ENCODE measurements around the gene OBP2A. TPM values are rescaled to one million over a fixed set of nuclear protein-coding genes. Genes with fewer than 3 reads are reported as not detected.
"Not testable (repeated sequence)": the region's sequence is repeated elsewhere in the genome, so short reads cannot be mapped to it uniquely, and the experiment has no call there.

The OBP2A gene
- 0.53 TPM in 1 of 2 replicates, not detected in the other for total RNA-seq
- not detected in 2 replicates for polyA plus RNA-seq

GRCh38 chr9:135545646-135546176 is at the start of gene OBP2A:
OBP2A (plus strand) TSS chr9:135546126; CDS start chr9:135546181, 55 bp downstream.
- H3K27ac ChIP-seq; H3K4me3 ChIP-seq; H3K36me3 ChIP-seq; H3K27me3 ChIP-seq; H3K4me1 ChIP-seq (ENCODE audit: low read depth); DNase-seq (ENCODE audit: low read depth in 1 of 2, low spot score in 1 of 2); H3K9me3 ChIP-seq (ENCODE audit: low read depth): not testable (repeated sequence)

- Histone ChIP-seq H3K4me3 (no peak overlapping the region), H3K27me3 (no peaks in the 10 kb centered on the region), H3K4me1 (ENCODE audit: low read depth) (peaks cover 11% of the 10 kb centered on the region), H3K9me3 (ENCODE audit: low read depth) (no peaks in the 10 kb centered on the region), H3K27ac (no peak overlapping the region), H3K36me3 (no peaks in the 10 kb centered on the region)
- DNase-seq (ENCODE audit: low read depth in 1 of 2, low spot score in 1 of 2) = no peak
- TF ChIP-seq CTCF (IDR thresholded peaks at IDR 0.05; ENCODE audit: low read depth, low read length) = no peak
Observed at GRCh38 chr9:135498381-135499126, 47.4 kb upstream of the OBP2A start.

- Histone ChIP-seq H3K4me1 (ENCODE audit: low read depth) (peaks cover 11% of the 10 kb centered on the region), H3K36me3 (peaks cover 6% of the 10 kb centered on the region), H3K27me3 (no peaks in the 10 kb centered on the region), H3K9me3 (ENCODE audit: low read depth) (no peaks in the 10 kb centered on the region), H3K4me3 (peak overlapping the region; percentile 69), H3K27ac (peak overlapping the region; percentile 58)
- peak; percentile 95 to 97 for DNase-seq (ENCODE audit: low read depth in 1 of 2, low spot score in 1 of 2)
- TF ChIP-seq CTCF (IDR thresholded peaks at IDR 0.05; ENCODE audit: low read depth, low read length) = no peak
Observed at GRCh38 chr9:135499326-135500070, 46.4 kb upstream of the OBP2A start.

- peak overlapping the region; percentile 58 for H3K27ac ChIP-seq
- H3K27me3 ChIP-seq = no peaks in the 10 kb centered on the region
- peak overlapping the region; percentile 69 for H3K4me3 ChIP-seq
- no peak for TF ChIP-seq CTCF (IDR thresholded peaks at IDR 0.05; ENCODE audit: low read depth, low read length)
- peaks cover 10% of the 10 kb centered on the region for H3K36me3 ChIP-seq
- no peaks in the 10 kb centered on the region for H3K9me3 ChIP-seq (ENCODE audit: low read depth)
- peaks cover 11% of the 10 kb centered on the region for H3K4me1 ChIP-seq (ENCODE audit: low read depth)
- no peak for DNase-seq (ENCODE audit: low read depth in 1 of 2, low spot score in 1 of 2)
Observed at GRCh38 chr9:135500071-135500524, 45.8 kb upstream of the OBP2A start.

- DNase-seq (ENCODE audit: low read depth in 1 of 2, low spot score in 1 of 2) = peak; percentile 92 to 96
- TF ChIP-seq CTCF (IDR thresholded peaks at IDR 0.05; ENCODE audit: low read depth, low read length) = peak; percentile 85
- H3K27me3 ChIP-seq = no peaks in the 10 kb centered on the region
Observed at GRCh38 chr9:135500525-135501260, 45.2 kb upstream of the OBP2A start, which contains the start of gene MRPS2. MRPS2 (plus strand) TSS chr9:135500682; CDS start chr9:135500711, 29 bp downstream.

More at GRCh38 chr9:135500525-135501260, 45.2 kb upstream of the OBP2A start, which contains the start of gene MRPS2:
- Histone ChIP-seq H3K27ac (peak within 1 kb of the TSS; percentile 78), H3K9me3 (ENCODE audit: low read depth) (no peaks in the 10 kb centered on the region), H3K36me3 (peaks cover 11% of the 10 kb centered on the region), H3K4me3 (peak within 1 kb of the TSS; percentile 69), H3K4me1 (ENCODE audit: low read depth) (peaks cover 11% of the 10 kb centered on the region)

Measured in cardiac muscle cell (in vitro differentiated cells and primary cell).